Trophoblast cell (in vitro differentiated cells and primary cell): ENCODE measurements around the gene SERTAD1.

Source experiments
- DNase-seq, 2 donors: peaks; one replicate each; pipeline ENCODE4 v3.0.0-alpha.2; 2016
- H2AFZ ChIP-seq: 2 replicates; pipeline ENCODE4 v1.6.1; 2013; ENCODE audit warnings: low read length, moderate library complexity, mild to moderate bottlenecking; ENCODE audit not compliant: insufficient read depth, poor library complexity
- H2AK5ac ChIP-seq: 2 replicates; pipeline ENCODE4 v1.6.1; 2013; ENCODE audit warnings: mild to moderate bottlenecking, low read length
- H2BK120ac ChIP-seq: 2 replicates; pipeline ENCODE4 v1.6.1; 2013; ENCODE audit warnings: low read length, mild to moderate bottlenecking, moderate library complexity; ENCODE audit not compliant: insufficient read depth, poor library complexity
- H2BK12ac ChIP-seq: 2 replicates; pipeline ENCODE4 v1.6.1; 2013; ENCODE audit warnings: mild to moderate bottlenecking, low read length, moderate library complexity
- H2BK5ac ChIP-seq: 2 replicates; pipeline ENCODE4 v1.6.1; 2013; ENCODE audit warnings: low read length, low read depth, moderate library complexity, mild to moderate bottlenecking; ENCODE audit not compliant: poor library complexity
- H3K14ac ChIP-seq: 2 replicates; pipeline ENCODE4 v1.6.1; 2013; ENCODE audit warnings: mild to moderate bottlenecking, low read length
- H3K18ac ChIP-seq: 2 replicates; pipeline ENCODE4 v1.6.1; 2013; ENCODE audit warnings: mild to moderate bottlenecking, low read length
- H3K23ac ChIP-seq: 2 replicates; pipeline ENCODE4 v1.6.1; 2013; ENCODE audit warnings: low read length
- H3K27ac ChIP-seq: 2 replicates; pipeline ENCODE4 v1.5.1; 2013; ENCODE audit warnings: low read depth, mild to moderate bottlenecking, inconsistent platforms, low read length, moderate library complexity
- H3K27me3 ChIP-seq: 2 replicates; pipeline ENCODE4 v1.6.1; 2013; ENCODE audit warnings: inconsistent platforms, mild to moderate bottlenecking, low read length, moderate library complexity; ENCODE audit not compliant: insufficient read depth
- H3K36me3 ChIP-seq, 2 experiments: 1 replicate in 1 of 2; 2 replicates in 1 of 2; pipeline ENCODE4 v1.6.1; 2013; ENCODE audit warnings: low read length in 2 of 2, mild to moderate bottlenecking in 2 of 2, moderate library complexity in 1 of 2; ENCODE audit not compliant: insufficient read depth in 2 of 2, control insufficient read depth in 1 of 2
- H3K4ac ChIP-seq: 2 replicates; pipeline ENCODE4 v1.6.1; 2013; ENCODE audit warnings: low read depth, mild to moderate bottlenecking, low read length, moderate library complexity
- H3K4me1 ChIP-seq, 2 experiments: 1 replicate in 1 of 2; 2 replicates in 1 of 2; pipeline ENCODE4 v1.6.1; 2013; ENCODE audit warnings: low read length in 2 of 2, mild to moderate bottlenecking in 2 of 2, moderate library complexity in 1 of 2; ENCODE audit not compliant: insufficient read depth in 2 of 2, control insufficient read depth in 1 of 2
- H3K4me2 ChIP-seq: 2 replicates; pipeline ENCODE4 v1.6.1; 2013; ENCODE audit warnings: inconsistent platforms, mild to moderate bottlenecking, low read length, moderate library complexity
- H3K4me3 ChIP-seq: 2 replicates; pipeline ENCODE4 v1.5.1; 2013; ENCODE audit warnings: mild to moderate bottlenecking, low read depth, low read length, inconsistent platforms
- H3K79me1 ChIP-seq: one replicate; pipeline ENCODE4 v1.6.1; 2013; ENCODE audit warnings: low read length
- H3K79me2 ChIP-seq: 2 replicates; pipeline ENCODE4 v1.6.1; 2013; ENCODE audit warnings: low read length, mild to moderate bottlenecking; ENCODE audit not compliant: control insufficient read depth, insufficient read depth, poor library complexity
- H3K9ac ChIP-seq: 2 replicates; pipeline ENCODE4 v1.6.1; 2013; ENCODE audit warnings: mild to moderate bottlenecking, low read length
- H3K9me3 ChIP-seq: 2 replicates; pipeline ENCODE4 v1.6.1; 2013; ENCODE audit warnings: low read depth, mild to moderate bottlenecking, control low read depth, inconsistent platforms, low read length; ENCODE audit not compliant: insufficient read depth
- H4K12ac ChIP-seq: 2 replicates; pipeline ENCODE4 v1.6.1; 2013; ENCODE audit warnings: low read depth, mild to moderate bottlenecking, low read length, moderate library complexity
- H4K8ac ChIP-seq: 2 replicates; pipeline ENCODE4 v1.6.1; 2013; ENCODE audit warnings: low read depth, mild to moderate bottlenecking, low read length, moderate library complexity
- H4K91ac ChIP-seq: one replicate; pipeline ENCODE4 v1.6.1; 2013; ENCODE audit warnings: low read depth, mild to moderate bottlenecking, low read length, moderate library complexity
- WGBS: extraction: QIAGEN DNeasy Blood & Tissue Kit; methylation state at CpG from one replicate; pipeline ENCODE4 v1.1.7; 2013; ENCODE audit warnings: missing lambda C conversion rate; ENCODE audit not compliant: insufficient read length, insufficient coverage; ENCODE audit errors: extremely low coverage; 5-methylcytosine and 5-hydroxymethylcytosine counted together

SERTAD1 gene

GRCh38 chr19:40423938-40424337 is 1.9 kb downstream of the SERTAD1 start:
- Histone ChIP-seq H4K12ac (no peak overlapping the region), H3K79me1 (peaks cover 19% of the 10 kb centered on the region), H2BK120ac (no peak overlapping the region), H2AK5ac (no peak overlapping the region), H3K27me3 (no peaks in the 10 kb centered on the region), H3K9ac (no peak overlapping the region), H3K79me2 (peaks cover 15% of the 10 kb centered on the region), H3K4me1 (peaks cover 5 to 10% of the 10 kb centered on the region in 2 experiments), H3K4me3 (no peak overlapping the region), H3K14ac (no peak overlapping the region), H2AFZ (no peak overlapping the region), H4K8ac (no peak overlapping the region), H2BK5ac (no peak overlapping the region), H3K36me3 (peaks cover 10% of the 10 kb centered on the region in 2 experiments), H3K23ac (no peak overlapping the region), H3K9me3 (no peaks in the 10 kb centered on the region), H3K18ac (no peak overlapping the region), H3K4ac (peak overlapping the region; percentile 59), H2BK12ac (no peak overlapping the region), H3K4me2 (no peak overlapping the region), H4K91ac (no peak overlapping the region), H3K27ac (no peak overlapping the region)
- DNase-seq, result no peak
- WGBS, result no CpG with 5 or more reads among the region's 6 CpGs

- Histone ChIP-seq H3K14ac (no peak overlapping the region), H3K23ac (no peak overlapping the region), H3K4me1 (peaks cover 5 to 10% of the 10 kb centered on the region in 2 experiments), H3K36me3 (peaks cover 10% of the 10 kb centered on the region in 2 experiments), H3K27ac (no peak overlapping the region), H2BK12ac (no peak overlapping the region), H3K9me3 (no peaks in the 10 kb centered on the region), H2AK5ac (no peak overlapping the region), H4K12ac (no peak overlapping the region), H2BK120ac (no peak overlapping the region), H2AFZ (no peak overlapping the region), H3K79me2 (peaks cover 15% of the 10 kb centered on the region), H3K27me3 (no peaks in the 10 kb centered on the region), H3K4ac (peak overlapping the region; percentile 24), H4K8ac (no peak overlapping the region), H2BK5ac (no peak overlapping the region), H4K91ac (no peak overlapping the region), H3K18ac (peak overlapping the region; percentile 5), H3K9ac (no peak overlapping the region), H3K4me3 (no peak overlapping the region), H3K79me1 (peaks cover 19% of the 10 kb centered on the region), H3K4me2 (no peak overlapping the region)
- no peak for DNase-seq
- WGBS, result no CpG with 5 or more reads among the region's 31 CpGs
Observed at GRCh38 chr19:40422748-40423566, 2.8 kb downstream of the SERTAD1 start.

GRCh38 chr19:40421993-40422747 is 3.6 kb downstream of the SERTAD1 start:
- no peak overlapping the region for H2BK120ac ChIP-seq
- no peak overlapping the region for H3K4me2 ChIP-seq

GRCh38 chr19:40420766-40421765 is 4.7 kb downstream of the SERTAD1 start:
- peak overlapping the region; percentile 97 for H3K27ac ChIP-seq
- H2BK5ac ChIP-seq, result peak overlapping the region; percentile 85
- peak overlapping the region; percentile 78 for H3K9ac ChIP-seq
- H2BK12ac ChIP-seq, result no peak overlapping the region
- peaks cover 23% of the 10 kb centered on the region for H3K79me1 ChIP-seq
- H3K4me2 ChIP-seq, result peak overlapping the region; percentile 67
- H2AFZ ChIP-seq, result peak overlapping the region; percentile 77
- peak overlapping the region; percentile 89 for H4K8ac ChIP-seq
- H3K36me3 ChIP-seq, result peaks cover 10% of the 10 kb centered on the region in 2 experiments
- H4K12ac ChIP-seq, result peak overlapping the region; percentile 64
- H4K91ac ChIP-seq, result peak overlapping the region; percentile 96
- H3K4me3 ChIP-seq, result peak overlapping the region; percentile 72
- peak overlapping the region; percentile 72 for H3K14ac ChIP-seq
- H3K4me1 ChIP-seq, result peaks cover 10 to 13% of the 10 kb centered on the region in 2 experiments
- peak overlapping the region; percentile 92 for H3K4ac ChIP-seq
- H2AK5ac ChIP-seq, result no peak overlapping the region
- no peaks in the 10 kb centered on the region for H3K9me3 ChIP-seq
- H3K23ac ChIP-seq, result no peak overlapping the region
- no peaks in the 10 kb centered on the region for H3K27me3 ChIP-seq
- no CpG with 5 or more reads among the region's 56 CpGs for WGBS
- peak overlapping the region; percentile 89 for H3K18ac ChIP-seq
- peaks cover 15% of the 10 kb centered on the region for H3K79me2 ChIP-seq
- DNase-seq, result peak; percentile 97
- H2BK120ac ChIP-seq, result peak overlapping the region; percentile 96

More at GRCh38 chr19:40421993-40422747, 3.6 kb downstream of the SERTAD1 start:
- Histone ChIP-seq H3K18ac (no peak overlapping the region), H2AFZ (no peak overlapping the region), H4K91ac (no peak overlapping the region), H3K27me3 (no peaks in the 10 kb centered on the region), H3K23ac (no peak overlapping the region), H3K9me3 (no peaks in the 10 kb centered on the region), H3K4me1 (peaks cover 5 to 11% of the 10 kb centered on the region in 2 experiments), H3K79me1 (peaks cover 22% of the 10 kb centered on the region), H3K14ac (no peak overlapping the region), H2BK12ac (no peak overlapping the region), H2BK5ac (no peak overlapping the region), H3K36me3 (peaks cover 10% of the 10 kb centered on the region in 2 experiments), H3K4ac (peak overlapping the region; percentile 3), H3K9ac (no peak overlapping the region), H3K4me3 (no peak overlapping the region), H2AK5ac (no peak overlapping the region), H3K27ac (peak overlapping the region; percentile 97), H4K12ac (no peak overlapping the region), H3K79me2 (peaks cover 15% of the 10 kb centered on the region), H4K8ac (no peak overlapping the region)
- WGBS, result no CpG with 5 or more reads among the region's 16 CpGs
- DNase-seq, result no peak
